IMR-90 (cell line): ENCODE data around the gene GPR158. TPM values are rescaled to one million over a fixed set of nuclear protein-coding genes. Genes with fewer than 3 reads are reported as not detected.

ENCODE experiments used
- ATAC-seq: fragments of 200-7000 bp; cut with Tn5 transposase; 2 replicates; pipeline ENCODE4 v1.9.1; 2020; ENCODE audit warnings: low read depth, mild to moderate bottlenecking, moderate library complexity
- BruUV-seq: library from RNA; stranded (reverse); fragments of 400-500 nt; replicated peaks from 2 replicates; lab custom pipeline; 2021; lab: Mats Ljungman, UMichigan
- CTCF ChIA-PET: fragments of 300-600 bp; formaldehyde crosslinking; extraction: SDS; loops from one replicate; lab custom pipeline; 2021; ENCODE audit warnings: antibody characterized with exemption; lab: Yijun Ruan, JAX
- POLR2A ChIA-PET: fragments of 300-600 bp; sonication (Branson Sonifier 250); formaldehyde crosslinking; loops from one replicate; lab custom pipeline; 2022; ENCODE audit warnings: antibody characterized with exemption; ENCODE audit not compliant: unreplicated experiment; lab: Charles Lee
- DNase-seq: peaks from one replicate; pipeline ENCODE4 v3.0.0; 2013
- H2AFZ ChIP-seq: replicated peaks from 2 replicates; pipeline ENCODE3; 2013; ENCODE audit warnings: low read length, mild to moderate bottlenecking; ENCODE audit not compliant: poor library complexity
- H2AK5ac ChIP-seq: 2 replicates; pipeline ENCODE4 v1.6.1; 2013; ENCODE audit warnings: low read depth, low read length, inconsistent platforms
- H2AK9ac ChIP-seq: replicated peaks from 2 replicates; pipeline ENCODE3; 2013; ENCODE audit warnings: mild to moderate bottlenecking, low read depth, low read length, moderate library complexity; ENCODE audit not compliant: poor library complexity
- H2BK120ac ChIP-seq: 2 replicates; pipeline ENCODE4 v1.6.1; 2013; ENCODE audit warnings: low read depth, low read length, inconsistent platforms
- H2BK15ac ChIP-seq: 3 replicates; pipeline ENCODE4 v1.6.1; 2013; ENCODE audit warnings: low read depth, low read length, inconsistent platforms
- H2BK20ac ChIP-seq: 2 replicates; pipeline ENCODE4 v1.6.1; 2013; ENCODE audit warnings: low read depth, mild to moderate bottlenecking, inconsistent platforms, low read length, moderate library complexity
- H2BK5ac ChIP-seq: 2 replicates; pipeline ENCODE4 v1.6.1; 2013; ENCODE audit warnings: mild to moderate bottlenecking, low read depth, low read length, inconsistent platforms; ENCODE audit not compliant: poor library complexity, severe bottlenecking
- H3K14ac ChIP-seq: replicated peaks from 2 replicates; pipeline ENCODE4 v1.6.1; 2013; ENCODE audit warnings: low read depth, low read length, inconsistent platforms
- H3K18ac ChIP-seq: 2 replicates; pipeline ENCODE4 v1.6.1; 2013; ENCODE audit warnings: low read depth, low read length, control low read depth
- H3K23ac ChIP-seq: 2 replicates; pipeline ENCODE4 v1.6.1; 2013; ENCODE audit warnings: low read depth, low read length, inconsistent platforms
- H3K27ac ChIP-seq: 2 replicates; pipeline ENCODE4 v1.5.1; 2013; ENCODE audit warnings: mild to moderate bottlenecking, control low read depth, low read length; ENCODE audit not compliant: insufficient read depth
- H3K27me3 ChIP-seq: 2 replicates; pipeline ENCODE4 v1.6.1; 2013; ENCODE audit warnings: low read length; ENCODE audit not compliant: control insufficient read depth, insufficient read depth
- H3K36me3 ChIP-seq: 2 replicates; pipeline ENCODE4 v1.6.1; 2013; ENCODE audit warnings: low read length, mixed read lengths; ENCODE audit not compliant: control insufficient read depth, insufficient read depth
- H3K4ac ChIP-seq: 2 replicates; pipeline ENCODE4 v1.6.1; 2013; ENCODE audit warnings: low read depth, low read length, inconsistent platforms
- H3K4me1 ChIP-seq: 2 replicates; pipeline ENCODE4 v1.6.1; 2013; ENCODE audit warnings: low read length, mixed read lengths; ENCODE audit not compliant: control insufficient read depth, insufficient read depth
- H3K4me2 ChIP-seq: 2 replicates; pipeline ENCODE4 v1.6.1; 2013; ENCODE audit warnings: low read depth, mild to moderate bottlenecking, control low read depth, low read length, moderate library complexity
- H3K4me3 ChIP-seq: 2 replicates; pipeline ENCODE4 v1.5.1; 2013; ENCODE audit warnings: low read depth, mild to moderate bottlenecking, control low read depth, low read length, moderate library complexity; ENCODE audit not compliant: insufficient read depth
- H3K56ac ChIP-seq: 2 replicates; pipeline ENCODE4 v1.6.1; 2013; ENCODE audit warnings: low read length, inconsistent platforms; ENCODE audit not compliant: insufficient read depth; ENCODE audit errors: extremely low read depth
- H3K79me1 ChIP-seq, 2 experiments: 2 replicates each; pipeline ENCODE4 v1.6.1; 2013; ENCODE audit warnings: low read length in 2 of 2, inconsistent platforms in 1 of 2, low read depth in 1 of 2
- H3K9ac ChIP-seq: 2 replicates; pipeline ENCODE4 v1.6.1; 2013; ENCODE audit warnings: low read depth, low read length, control low read depth
- H3K9me1 ChIP-seq: 2 replicates; pipeline ENCODE4 v1.6.1; 2013; ENCODE audit warnings: low read length, inconsistent platforms; ENCODE audit not compliant: insufficient read depth
- H3K9me3 ChIP-seq: 2 replicates; pipeline ENCODE4 v1.6.1; 2013; ENCODE audit warnings: low read length; ENCODE audit not compliant: control insufficient read depth, insufficient read depth
- H4K20me1 ChIP-seq: 2 replicates; pipeline ENCODE4 v1.6.1; 2013; ENCODE audit warnings: low read length, inconsistent platforms; ENCODE audit not compliant: insufficient read depth
- H4K5ac ChIP-seq: 2 replicates; pipeline ENCODE4 v1.6.1; 2013; ENCODE audit warnings: mild to moderate bottlenecking, low read depth, low read length, control low read depth
- H4K8ac ChIP-seq, 2 experiments: 2 replicates each; pipeline ENCODE4 v1.6.1; 2013; ENCODE audit warnings: low read depth in 2 of 2, low read length in 2 of 2, control low read depth in 1 of 2, inconsistent platforms in 1 of 2
- H4K91ac ChIP-seq: 2 replicates; pipeline ENCODE4 v1.6.1; 2013; ENCODE audit warnings: low read depth, low read length, inconsistent platforms; ENCODE audit not compliant: insufficient read depth
- BHLHE40 ChIP-seq: fragments of 150-350 bp; IDR thresholded peaks from 2 replicates; pipeline ENCODE4 v1.6.1; 2016; ENCODE audit warnings: mild to moderate bottlenecking, low read depth, low read length
- CEBPB ChIP-seq: IDR thresholded peaks from 2 replicates; pipeline ENCODE4 v1.6.1; 2012; ENCODE audit warnings: low read depth, low read length, improper control_type of control experiment
- CHD1 ChIP-seq: IDR thresholded peaks from 2 replicates; pipeline ENCODE4 v1.6.1; 2012; ENCODE audit warnings: low read depth, low read length, improper control_type of control experiment
- FOS ChIP-seq: fragments of 150-350 bp; IDR thresholded peaks from 2 replicates; pipeline ENCODE4 v1.6.1; 2016; ENCODE audit warnings: low read depth, low read length
- MAFK ChIP-seq: IDR thresholded peaks from 2 replicates; pipeline ENCODE4 v1.6.1; 2012; ENCODE audit warnings: low read depth, low read length, improper control_type of control experiment
- MAZ ChIP-seq: IDR thresholded peaks from 2 replicates; pipeline ENCODE4 v1.6.1; 2012; ENCODE audit warnings: low read depth, mild to moderate bottlenecking, low read length, improper control_type of control experiment, moderate library complexity, borderline replicate concordance
- MXI1 ChIP-seq: IDR thresholded peaks from 2 replicates; pipeline ENCODE4 v1.6.1; 2012; ENCODE audit warnings: low read depth, mild to moderate bottlenecking, low read length, moderate library complexity, borderline replicate concordance
- NFE2L2 ChIP-seq: fragments of 150-350 bp; IDR thresholded peaks from 2 replicates; pipeline ENCODE4 v1.6.1; 2016; ENCODE audit warnings: low read depth, mild to moderate bottlenecking, low read length
- POLR2A ChIP-seq: IDR thresholded peaks from 2 replicates; pipeline ENCODE4 v1.6.1; 2012; ENCODE audit warnings: mild to moderate bottlenecking, low read depth, low read length
- RAD21 ChIP-seq: IDR thresholded peaks from 2 replicates; pipeline ENCODE4 v1.6.1; 2012; ENCODE audit warnings: low read length, improper control_type of control experiment
- RCOR1 ChIP-seq: IDR thresholded peaks from 2 replicates; pipeline ENCODE4 v1.6.1; 2012; ENCODE audit warnings: mild to moderate bottlenecking, low read length, improper control_type of control experiment; ENCODE audit not compliant: insufficient replicate concordance
- RFX5 ChIP-seq: IDR thresholded peaks from 2 replicates; pipeline ENCODE4 v1.8.0; 2012; ENCODE audit warnings: low read depth, mild to moderate bottlenecking, low read length, moderate library complexity
- SMC3 ChIP-seq: fragments of 150-350 bp; IDR thresholded peaks from 2 replicates; pipeline ENCODE4 v1.6.1; 2016; ENCODE audit warnings: low read depth, mild to moderate bottlenecking, antibody characterized with exemption, low read length, moderate library complexity
- USF2 ChIP-seq: fragments of 150-350 bp; IDR thresholded peaks from 2 replicates; pipeline ENCODE4 v1.6.1; 2017; ENCODE audit warnings: mild to moderate bottlenecking, antibody characterized with exemption, low read length, low read depth
- WGBS, 2 experiments: methylation state at CpG; one replicate each; pipeline versions ENCODE4 v1.1.5 to v1.1.7; 2013; ENCODE audit warnings: missing lambda C conversion rate in 2 of 2; ENCODE audit not compliant: insufficient read length in 1 of 2; ENCODE audit errors: extremely low coverage in 2 of 2; 5-methylcytosine and 5-hydroxymethylcytosine counted together
- dilution Hi-C: fragments of 300-500 bp; cut with HindIII; formaldehyde crosslinking; loops from one replicate; pipeline ENCODE4 v1.14.3; 2018; ENCODE audit warnings: low sequenced_read_pairs; ENCODE audit not compliant: unreplicated experiment
- in situ Hi-C: fragments of 300-500 bp; cut with MboI; formaldehyde crosslinking; loops from 3 replicates; pipeline ENCODE4 v1.14.3; 2019; ENCODE audit warnings: low sequenced_read_pairs, inconsistent platforms, mixed read lengths
- intact Hi-C: fragments of 100-400 bp; cut with micrococcal nuclease; formaldehyde crosslinking; loops from 2 replicates; pipeline ENCODE4 v1.10.0; 2022
- polyA plus RNA-seq, 3 experiments: library from polyadenylated mRNA; depleted of rRNA; stranded (reverse); fragments of >200 nt; gene quantifications; 2 replicates each; pipeline ENCODE4 v1.2.3, GENCODE V29; 2012; ENCODE audit warnings: low replicate concordance in 1 of 3
- total RNA-seq: library from RNA; depleted of rRNA; stranded (reverse); fragments of >200 nt; gene quantifications from 2 replicates; pipeline ENCODE4 v1.2.3, GENCODE V29; 2012
- TF ChIP-seq, protein P1 (sequence below): fragments of 150-350 bp; IDR thresholded peaks from 2 replicates; pipeline ENCODE4 v1.6.1; 2016; ENCODE audit warnings: low read depth, mild to moderate bottlenecking, low read length, moderate library complexity, borderline replicate concordance
- TF ChIP-seq, protein P2 (sequence below): conservative IDR thresholded peaks from 2 replicates; pipeline ENCODE4 v1.5.1; 2012; ENCODE audit warnings: mild to moderate bottlenecking, low read depth, low read length, improper control_type of control experiment

GPR158 gene
- total and polyA plus RNA-seq, 2 of the 4 experiments (the other 2 are of a cell fraction) = not detected

DNA sequence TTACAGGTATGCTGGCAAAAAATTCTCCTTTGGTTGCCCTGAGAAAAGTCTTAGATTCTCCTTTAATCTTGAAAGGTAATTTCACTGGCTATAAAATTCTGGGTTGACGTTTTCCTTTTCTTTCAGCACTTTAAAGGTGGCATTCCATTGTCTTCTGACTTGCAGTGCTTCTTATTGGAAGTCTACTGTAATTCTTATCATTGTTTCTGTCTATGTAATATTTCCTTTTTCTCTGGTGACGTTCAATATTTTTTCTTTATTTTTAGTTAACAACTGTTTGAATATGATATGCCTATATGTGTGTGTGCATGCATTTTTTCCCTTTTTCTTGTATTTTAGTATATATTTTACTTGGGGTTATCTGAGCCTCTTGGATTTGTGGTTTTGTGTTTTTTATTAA lies 111.0 kb downstream of the GPR158 start:
- H3K9me3 ChIP-seq = peaks cover 2% of the 10 kb centered on the region
- BruUV-seq = no TSS peak
- H3K18ac ChIP-seq = no peak overlapping the region

More for the DNA sequence above, 111.0 kb downstream of the GPR158 start:
- WGBS, 2 experiments = no CpG with 5 or more reads among the region's 2 CpGs
- H2BK20ac ChIP-seq = no peak overlapping the region
- no peaks in the 10 kb centered on the region for H3K27me3 ChIP-seq
- H4K91ac ChIP-seq = no peak overlapping the region
- in situ Hi-C loops (no loop called here), dilution Hi-C loops (no loop called here), intact Hi-C loops (no loop called here)
- no peak overlapping the region for H3K27ac ChIP-seq
- no peaks in the 10 kb centered on the region for H3K79me1 ChIP-seq
- ChIA-PET CTCF (interaction anchor here (0.6 kb wide), 1 partner anchor 65 kb away, joined by 3 read pairs; no protein-coding TSS in a partner anchor), POLR2A (no interaction called here)
- H3K23ac ChIP-seq = no peak overlapping the region
- no peaks in the 10 kb centered on the region for H4K20me1 ChIP-seq
- no peak overlapping the region for H3K14ac ChIP-seq
- no peak overlapping the region for H2BK5ac ChIP-seq
- H4K5ac ChIP-seq = no peak overlapping the region
- H3K56ac ChIP-seq = no peak overlapping the region
- no peak overlapping the region for H2AK9ac ChIP-seq
- H3K4me2 ChIP-seq = no peak overlapping the region
- H2BK15ac ChIP-seq = no peak overlapping the region
- H3K4me1 ChIP-seq = no peaks in the 10 kb centered on the region
- TF ChIP-seq FOS (no peak), MXI1 (no peak), RFX5 (no peak), RCOR1 (no peak), POLR2A (no peak), SMC3 (no peak), NFE2L2 (no peak), MAZ (no peak), MAFK (no peak), CHD1 (no peak), RAD21 (no peak), CEBPB (no peak), USF2 (no peak), BHLHE40 (no peak)
- TF ChIP-seq, protein P1, sequence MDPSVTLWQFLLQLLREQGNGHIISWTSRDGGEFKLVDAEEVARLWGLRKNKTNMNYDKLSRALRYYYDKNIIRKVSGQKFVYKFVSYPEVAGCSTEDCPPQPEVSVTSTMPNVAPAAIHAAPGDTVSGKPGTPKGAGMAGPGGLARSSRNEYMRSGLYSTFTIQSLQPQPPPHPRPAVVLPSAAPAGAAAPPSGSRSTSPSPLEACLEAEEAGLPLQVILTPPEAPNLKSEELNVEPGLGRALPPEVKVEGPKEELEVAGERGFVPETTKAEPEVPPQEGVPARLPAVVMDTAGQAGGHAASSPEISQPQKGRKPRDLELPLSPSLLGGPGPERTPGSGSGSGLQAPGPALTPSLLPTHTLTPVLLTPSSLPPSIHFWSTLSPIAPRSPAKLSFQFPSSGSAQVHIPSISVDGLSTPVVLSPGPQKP = no peak
- TF ChIP-seq, protein P2, sequence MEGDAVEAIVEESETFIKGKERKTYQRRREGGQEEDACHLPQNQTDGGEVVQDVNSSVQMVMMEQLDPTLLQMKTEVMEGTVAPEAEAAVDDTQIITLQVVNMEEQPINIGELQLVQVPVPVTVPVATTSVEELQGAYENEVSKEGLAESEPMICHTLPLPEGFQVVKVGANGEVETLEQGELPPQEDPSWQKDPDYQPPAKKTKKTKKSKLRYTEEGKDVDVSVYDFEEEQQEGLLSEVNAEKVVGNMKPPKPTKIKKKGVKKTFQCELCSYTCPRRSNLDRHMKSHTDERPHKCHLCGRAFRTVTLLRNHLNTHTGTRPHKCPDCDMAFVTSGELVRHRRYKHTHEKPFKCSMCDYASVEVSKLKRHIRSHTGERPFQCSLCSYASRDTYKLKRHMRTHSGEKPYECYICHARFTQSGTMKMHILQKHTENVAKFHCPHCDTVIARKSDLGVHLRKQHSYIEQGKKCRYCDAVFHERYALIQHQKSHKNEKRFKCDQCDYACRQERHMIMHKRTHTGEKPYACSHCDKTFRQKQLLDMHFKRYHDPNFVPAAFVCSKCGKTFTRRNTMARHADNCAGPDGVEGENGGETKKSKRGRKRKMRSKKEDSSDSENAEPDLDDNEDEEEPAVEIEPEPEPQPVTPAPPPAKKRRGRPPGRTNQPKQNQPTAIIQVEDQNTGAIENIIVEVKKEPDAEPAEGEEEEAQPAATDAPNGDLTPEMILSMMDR = no peak
- H3K9ac ChIP-seq = no peak overlapping the region
- ATAC-seq (no peak), DNase-seq (no peak)
- no peak overlapping the region for H3K4ac ChIP-seq
- H3K9me1 ChIP-seq = no peaks in the 10 kb centered on the region
- H3K36me3 ChIP-seq = no peaks in the 10 kb centered on the region
- H4K8ac ChIP-seq = no peak overlapping the region
- no peak overlapping the region for H3K4me3 ChIP-seq
- H2BK120ac ChIP-seq = no peak overlapping the region
- no peak overlapping the region for H2AK5ac ChIP-seq
- no peak overlapping the region for H2AFZ ChIP-seq
